ENCODE measurements around the gene CCDC107.

CCDC107 gene

DNA sequence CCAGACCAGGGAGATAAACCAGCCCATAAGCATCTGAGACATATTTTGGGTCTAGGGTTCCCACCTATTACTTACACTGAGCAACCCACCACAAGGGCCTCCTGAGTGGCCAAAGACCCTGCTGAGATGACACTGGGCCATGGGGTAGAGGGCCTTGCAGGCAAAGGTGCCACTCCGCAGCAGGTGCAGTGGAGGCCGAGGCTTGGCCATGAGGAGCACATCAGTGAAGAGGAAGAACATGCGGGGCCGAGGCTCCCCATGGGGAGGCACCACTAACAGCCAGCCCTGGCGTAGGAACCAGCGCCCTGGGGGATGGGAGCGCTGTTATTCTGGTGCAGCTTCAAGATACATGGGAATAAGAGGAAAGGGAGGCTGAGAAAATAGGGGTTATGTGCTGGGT, 4.3 kb downstream of the CCDC107 start:
- DNase-seq = no peak

DNA sequence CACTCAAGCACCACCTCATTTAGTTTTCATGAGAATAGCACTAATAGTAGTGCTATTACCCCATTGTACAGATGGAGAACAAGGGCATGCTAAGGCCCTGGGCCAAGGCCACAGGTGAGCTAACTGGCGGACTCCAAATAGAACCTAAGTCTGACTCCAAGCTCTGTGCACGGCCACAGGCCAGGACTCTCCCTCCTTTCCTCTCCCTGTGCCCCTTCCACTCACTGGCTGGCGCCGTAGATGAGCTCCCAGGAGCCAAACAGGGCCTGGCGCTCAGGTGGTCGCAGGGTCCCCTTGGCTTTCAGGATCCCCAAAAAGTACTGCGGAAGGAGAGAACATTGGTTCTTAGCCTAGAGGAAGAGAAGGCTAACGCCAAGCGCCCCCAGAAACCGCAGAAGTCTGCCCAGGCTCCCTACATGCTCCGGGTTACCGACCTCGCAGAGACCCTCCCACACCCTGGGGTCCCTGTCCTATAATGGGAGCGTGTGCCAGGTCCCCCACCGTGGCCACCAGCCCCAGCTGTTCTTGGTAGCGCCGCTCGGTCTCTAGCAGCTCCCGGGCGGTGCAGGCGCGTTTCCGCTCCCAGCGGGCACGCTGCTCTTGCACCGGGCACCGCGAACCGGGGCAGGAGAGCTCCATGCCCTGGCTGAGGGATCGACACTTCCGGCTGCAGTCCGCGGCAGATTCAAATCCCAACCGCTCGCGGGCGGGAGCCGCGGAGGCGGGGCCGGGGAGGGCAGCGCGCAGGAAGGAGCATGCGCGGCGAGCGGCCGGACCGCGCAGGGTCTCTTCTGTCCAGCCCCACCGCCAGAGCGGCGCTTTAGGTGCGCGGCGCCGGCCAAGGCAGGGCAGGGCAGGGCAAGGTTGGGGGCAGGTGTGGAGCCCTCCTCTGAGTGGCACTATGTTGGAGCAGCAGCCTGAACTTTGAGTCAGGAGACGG, 6.7 kb downstream of the CCDC107 start, which contains the start of gene ARHGEF39:
Gene ARHGEF39 (minus strand): TSS at position 665 of the 940 bp plus-strand sequence. CDS start 26 bp downstream, at position 639.
- no peak for DNase-seq

DNA sequence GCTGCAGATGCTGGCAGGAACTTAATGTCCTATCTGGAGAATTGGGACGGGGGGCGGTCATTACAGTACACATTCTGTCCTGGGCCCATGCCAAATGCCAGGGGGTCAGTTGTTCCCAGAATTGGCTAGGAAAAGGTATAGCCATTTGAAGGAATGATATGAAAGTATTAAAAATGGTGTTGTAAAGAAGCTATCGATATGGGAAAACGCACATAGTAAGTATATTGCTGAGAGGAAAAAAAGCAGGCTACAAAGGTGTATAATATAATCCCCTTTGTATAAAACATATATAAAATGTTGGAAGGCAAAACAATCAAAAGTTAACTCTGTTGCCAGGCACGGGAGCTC, 7.4 kb downstream of the CCDC107 start:
- DNase-seq = no peak

DNA sequence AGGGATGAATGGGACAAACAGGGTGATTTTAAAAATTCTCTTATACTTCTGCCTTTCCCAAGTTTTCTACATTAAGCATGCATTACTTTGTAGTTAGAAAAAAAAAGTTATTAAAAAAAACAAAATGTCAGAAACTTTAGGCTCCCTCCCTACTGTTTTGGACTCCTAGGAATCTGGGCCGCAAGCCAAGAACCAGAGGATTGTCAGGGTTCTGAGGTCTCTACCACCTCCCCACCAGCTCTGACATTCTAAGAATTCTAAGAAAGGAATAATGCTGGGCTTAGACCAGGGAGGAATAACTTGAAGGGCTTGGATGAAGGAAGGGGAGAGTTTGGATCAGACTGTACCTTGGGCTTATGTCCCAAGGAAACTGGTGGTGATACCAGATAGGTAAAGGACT, 8.0 kb downstream of the CCDC107 start:
- DNase-seq = no peak

- DNase-seq = no peak
These were observed 8.5 kb downstream of the CCDC107 start for GRCh38 chr9:35666549-35666948.

- DNase-seq = no peak
These were observed 9.8 kb downstream of the CCDC107 start for GRCh38 chr9:35667939-35668338.

GRCh38 chr9:35669331-35670145, 11.4 kb downstream of the CCDC107 start:
- no peak for DNase-seq

- DNase-seq = no peak
These were observed 15.3 kb downstream of the CCDC107 start, which contains the start of gene CA9 for GRCh38 chr9:35673132-35674024. Gene CA9 (plus strand): TSS chr9:35673928. CDS start chr9:35673960, 32 bp downstream.

DNA sequence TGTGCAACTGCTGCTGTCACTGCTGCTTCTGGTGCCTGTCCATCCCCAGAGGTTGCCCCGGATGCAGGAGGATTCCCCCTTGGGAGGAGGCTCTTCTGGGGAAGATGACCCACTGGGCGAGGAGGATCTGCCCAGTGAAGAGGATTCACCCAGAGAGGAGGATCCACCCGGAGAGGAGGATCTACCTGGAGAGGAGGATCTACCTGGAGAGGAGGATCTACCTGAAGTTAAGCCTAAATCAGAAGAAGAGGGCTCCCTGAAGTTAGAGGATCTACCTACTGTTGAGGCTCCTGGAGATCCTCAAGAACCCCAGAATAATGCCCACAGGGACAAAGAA, 15.9 kb downstream of the CCDC107 start:
- no peak for DNase-seq

DNA sequence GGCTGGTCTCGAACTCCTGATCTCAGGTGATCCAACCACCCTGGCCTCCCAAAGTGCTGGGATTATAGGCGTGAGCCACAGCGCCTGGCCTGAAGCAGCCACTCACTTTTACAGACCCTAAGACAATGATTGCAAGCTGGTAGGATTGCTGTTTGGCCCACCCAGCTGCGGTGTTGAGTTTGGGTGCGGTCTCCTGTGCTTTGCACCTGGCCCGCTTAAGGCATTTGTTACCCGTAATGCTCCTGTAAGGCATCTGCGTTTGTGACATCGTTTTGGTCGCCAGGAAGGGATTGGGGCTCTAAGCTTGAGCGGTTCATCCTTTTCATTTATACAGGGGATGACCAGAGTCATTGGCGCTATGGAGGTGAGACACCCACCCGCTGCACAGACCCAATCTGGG, 17.1 kb downstream of the CCDC107 start:
- no peak for DNase-seq

- DNase-seq = no peak
These were observed 17.8 kb downstream of the CCDC107 start for GRCh38 chr9:35675732-35676392.

GRCh38 chr9:35679091-35679490, 21.0 kb downstream of the CCDC107 start:
- no peak for DNase-seq

DNA sequence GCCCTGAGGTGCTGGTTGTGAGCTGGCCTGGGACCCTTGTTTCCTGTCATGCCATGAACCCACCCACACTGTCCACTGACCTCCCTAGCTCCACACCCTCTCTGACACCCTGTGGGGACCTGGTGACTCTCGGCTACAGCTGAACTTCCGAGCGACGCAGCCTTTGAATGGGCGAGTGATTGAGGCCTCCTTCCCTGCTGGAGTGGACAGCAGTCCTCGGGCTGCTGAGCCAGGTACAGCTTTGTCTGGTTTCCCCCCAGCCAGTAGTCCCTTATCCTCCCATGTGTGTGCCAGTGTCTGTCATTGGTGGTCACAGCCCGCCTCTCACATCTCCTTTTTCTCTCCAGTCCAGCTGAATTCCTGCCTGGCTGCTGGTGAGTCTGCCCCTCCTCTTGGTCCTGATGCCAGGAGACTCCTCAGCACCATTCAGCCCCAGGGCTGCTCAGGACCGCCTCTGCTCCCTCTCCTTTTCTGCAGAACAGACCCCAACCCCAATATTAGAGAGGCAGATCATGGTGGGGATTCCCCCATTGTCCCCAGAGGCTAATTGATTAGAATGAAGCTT, 21.8 kb downstream of the CCDC107 start:
- DNase-seq = no peak

DNA sequence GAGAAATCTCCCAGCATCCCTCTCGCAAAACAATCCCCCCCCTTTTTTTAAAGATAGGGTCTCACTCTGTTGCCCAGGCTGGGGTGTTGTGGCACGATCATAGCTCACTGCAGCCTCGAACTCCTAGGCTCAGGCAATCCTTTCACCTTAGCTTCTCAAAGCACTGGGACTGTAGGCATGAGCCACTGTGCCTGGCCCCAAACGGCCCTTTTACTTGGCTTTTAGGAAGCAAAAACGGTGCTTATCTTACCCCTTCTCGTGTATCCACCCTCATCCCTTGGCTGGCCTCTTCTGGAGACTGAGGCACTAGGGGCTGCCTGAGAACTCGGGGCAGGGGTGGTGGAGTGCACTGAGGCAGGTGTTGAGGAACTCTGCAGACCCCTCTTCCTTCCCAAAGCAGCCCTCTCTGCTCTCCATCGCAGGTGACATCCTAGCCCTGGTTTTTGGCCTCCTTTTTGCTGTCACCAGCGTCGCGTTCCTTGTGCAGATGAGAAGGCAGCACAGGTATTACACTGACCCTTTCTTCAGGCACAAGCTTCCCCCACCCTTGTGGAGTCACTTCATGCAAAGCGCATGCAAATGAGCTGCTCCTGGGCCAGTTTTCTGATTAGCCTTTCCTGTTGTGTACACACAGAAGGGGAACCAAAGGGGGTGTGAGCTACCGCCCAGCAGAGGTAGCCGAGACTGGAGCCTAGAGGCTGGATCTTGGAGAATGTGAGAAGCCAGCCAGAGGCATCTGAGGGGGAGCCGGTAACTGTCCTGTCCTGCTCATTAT, 22.4 kb downstream of the CCDC107 start:
- DNase-seq = no peak

DNA sequence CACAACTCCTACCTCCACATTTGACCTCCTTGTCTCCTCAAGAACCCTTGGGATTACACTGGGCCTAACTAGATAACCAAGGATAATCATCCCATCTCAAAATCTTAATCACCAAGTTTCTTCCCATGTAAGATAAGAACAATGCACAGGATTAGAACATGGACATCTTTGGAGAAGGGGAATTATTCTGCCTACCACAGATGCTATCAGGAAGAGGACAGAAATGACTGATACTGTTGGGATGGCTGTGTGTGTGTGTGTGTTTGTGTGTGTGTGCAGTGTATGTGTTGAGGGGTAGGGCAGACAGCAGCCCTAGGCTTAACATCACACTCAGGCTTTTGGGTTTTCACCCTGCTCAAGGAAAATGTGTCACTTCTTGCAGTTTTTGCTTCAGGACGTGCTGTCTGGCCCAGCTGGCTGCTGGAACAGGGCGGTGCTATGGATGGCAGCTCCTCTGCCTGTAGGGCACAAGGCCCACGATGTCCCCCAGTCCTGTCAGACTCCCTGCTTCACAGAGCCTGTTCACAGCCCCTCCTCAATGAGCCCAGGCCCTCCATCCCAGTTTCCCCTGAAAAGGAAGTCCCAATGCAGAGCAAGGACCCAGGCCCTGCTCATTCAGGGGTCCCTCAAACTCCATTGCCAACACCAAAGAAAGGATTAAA, 23.4 kb downstream of the CCDC107 start:
- DNase-seq = no peak

DNA sequence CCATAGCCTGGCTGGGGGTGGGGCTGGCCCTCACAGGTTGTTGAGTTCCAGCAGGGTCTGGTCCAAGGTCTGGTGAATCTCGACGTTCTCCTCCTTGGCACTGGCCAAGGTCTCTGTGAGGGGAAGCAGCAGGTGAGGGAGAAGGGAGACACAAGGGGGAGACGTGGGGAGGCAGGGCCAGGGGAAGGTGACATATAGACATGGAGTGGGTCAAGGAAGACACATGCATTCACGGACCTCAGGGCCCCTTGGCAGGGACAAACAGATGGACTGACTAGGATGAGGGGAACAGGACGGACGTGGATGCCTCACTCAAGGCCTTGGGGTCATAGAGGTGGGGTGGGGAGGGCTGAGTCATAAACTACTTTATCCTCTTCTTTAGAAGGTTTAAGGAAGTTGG, 24.0 kb downstream of the CCDC107 start:
- DNase-seq = no peak

GRCh38 chr9:35682520-35683315, 24.6 kb downstream of the CCDC107 start:
- DNase-seq = no peak

DNA sequence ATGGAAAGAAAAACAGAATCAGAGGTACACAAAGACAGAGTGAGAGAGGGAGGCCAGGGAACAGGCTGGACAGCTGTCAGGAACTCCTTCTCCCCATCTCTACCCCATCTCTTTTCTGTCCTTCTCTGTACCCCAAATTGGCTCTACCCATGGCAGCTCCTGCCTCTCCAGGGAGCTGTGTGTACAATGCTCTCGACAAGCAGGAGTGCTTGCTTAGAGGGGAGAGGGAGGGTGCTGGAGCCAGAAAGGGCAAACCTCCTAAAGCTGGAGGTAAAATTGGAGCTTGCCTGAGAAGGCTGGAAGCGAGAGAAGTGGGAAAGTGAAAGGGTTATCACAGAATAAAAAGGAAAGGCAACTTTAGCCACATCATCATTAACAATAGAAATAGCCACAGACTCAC, 25.2 kb downstream of the CCDC107 start:
- no peak for DNase-seq

GRCh38 chr9:35684921-35685320, 26.8 kb downstream of the CCDC107 start:
- no peak for DNase-seq

GRCh38 chr9:35685506-35685905, 27.4 kb downstream of the CCDC107 start:
- no peak for DNase-seq
